DND-41 (cell line): ENCODE data around the gene NPHS1.

ENCODE experiments used
- EZH2 ChIP-seq: IDR thresholded peaks from 3 replicates; pipeline ENCODE4 v1.6.1; 2012; ENCODE audit warnings: borderline replicate concordance, low read depth, mild to moderate bottlenecking, moderate library complexity, low read length, inconsistent platforms; ENCODE audit not compliant: severe bottlenecking
- TF ChIP-seq, protein P1 (sequence below): IDR thresholded peaks from 2 replicates; pipeline ENCODE4 v1.5.1; 2012; ENCODE audit warnings: borderline replicate concordance, low read length, moderate library complexity, mild to moderate bottlenecking; ENCODE audit not compliant: poor library complexity, severe bottlenecking; ENCODE audit errors: extremely low read depth

DNA sequence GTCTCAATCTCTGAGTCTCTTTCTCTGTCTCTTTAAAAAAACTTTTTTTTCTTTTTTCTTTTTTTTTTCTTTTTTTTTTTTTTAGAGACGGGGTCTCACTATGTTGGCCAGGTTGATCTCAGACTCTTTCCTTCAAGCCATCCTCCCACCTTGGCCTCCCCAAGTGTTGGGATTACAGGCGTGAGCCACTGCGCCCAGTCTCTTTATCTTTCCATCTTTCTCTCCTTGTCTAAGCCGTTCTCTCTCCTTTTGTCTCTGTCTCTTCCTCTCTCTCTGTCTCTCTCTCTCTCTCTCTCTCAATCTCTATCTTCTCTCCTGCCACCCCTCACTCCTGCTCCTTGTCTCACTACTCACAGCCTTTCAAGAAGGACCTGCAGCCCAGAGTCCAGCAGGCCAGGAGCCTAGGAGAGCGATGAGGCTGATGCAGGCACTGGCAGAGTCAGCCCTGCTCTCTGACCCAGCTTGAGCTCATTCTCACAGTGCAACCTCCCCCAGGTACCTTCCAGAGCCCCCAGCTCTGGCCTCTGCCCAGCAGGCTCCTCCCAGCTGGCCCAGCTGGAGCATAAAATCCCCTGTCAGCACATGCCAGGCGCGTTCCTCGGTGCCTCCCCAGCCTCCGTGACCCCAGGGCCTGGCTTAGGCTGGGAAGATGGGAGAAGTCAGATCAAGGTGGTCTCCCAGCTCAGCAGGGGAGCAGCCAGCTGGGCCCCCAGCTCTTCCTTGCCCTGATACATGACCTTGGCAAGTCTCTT lies at the start of gene NPHS1:
- TF ChIP-seq, protein P1, sequence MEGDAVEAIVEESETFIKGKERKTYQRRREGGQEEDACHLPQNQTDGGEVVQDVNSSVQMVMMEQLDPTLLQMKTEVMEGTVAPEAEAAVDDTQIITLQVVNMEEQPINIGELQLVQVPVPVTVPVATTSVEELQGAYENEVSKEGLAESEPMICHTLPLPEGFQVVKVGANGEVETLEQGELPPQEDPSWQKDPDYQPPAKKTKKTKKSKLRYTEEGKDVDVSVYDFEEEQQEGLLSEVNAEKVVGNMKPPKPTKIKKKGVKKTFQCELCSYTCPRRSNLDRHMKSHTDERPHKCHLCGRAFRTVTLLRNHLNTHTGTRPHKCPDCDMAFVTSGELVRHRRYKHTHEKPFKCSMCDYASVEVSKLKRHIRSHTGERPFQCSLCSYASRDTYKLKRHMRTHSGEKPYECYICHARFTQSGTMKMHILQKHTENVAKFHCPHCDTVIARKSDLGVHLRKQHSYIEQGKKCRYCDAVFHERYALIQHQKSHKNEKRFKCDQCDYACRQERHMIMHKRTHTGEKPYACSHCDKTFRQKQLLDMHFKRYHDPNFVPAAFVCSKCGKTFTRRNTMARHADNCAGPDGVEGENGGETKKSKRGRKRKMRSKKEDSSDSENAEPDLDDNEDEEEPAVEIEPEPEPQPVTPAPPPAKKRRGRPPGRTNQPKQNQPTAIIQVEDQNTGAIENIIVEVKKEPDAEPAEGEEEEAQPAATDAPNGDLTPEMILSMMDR, result no peak
- no peak for TF ChIP-seq EZH2
